H1 (cell line): ENCODE data around the gene C8B. TPM values are rescaled to one million over a fixed set of nuclear protein-coding genes. Genes with fewer than 3 reads are reported as not detected.

ENCODE experiments used
- CTCF ChIA-PET: fragments of 300-600 bp; sonication (Branson Sonifier 250); formaldehyde crosslinking; loops from one replicate; lab custom pipeline; 2021; ENCODE audit not compliant: partially characterized antibody; lab: Charles Lee
- POLR2A ChIA-PET: fragments of 300-600 bp; sonication (Branson Sonifier 250); formaldehyde crosslinking; loops from one replicate; lab custom pipeline; 2021; ENCODE audit warnings: inconsistent platforms; ENCODE audit not compliant: partially characterized antibody; lab: Charles Lee
- DNase-seq, 2 experiments: peaks; one replicate each; pipeline versions ENCODE4 v3.0.0 to v3.0.0-alpha.2; 2010 to 2022; ENCODE audit warnings: low spot score in 2 of 2, low read depth in 1 of 2, mixed read lengths in 1 of 2
- FAIRE-seq: peaks from 2 replicates; lab custom pipeline; 2011; peaks lifted over from hg19 to GRCh38; lab: Jason Lieb, UNC
- H2AFZ ChIP-seq: 2 replicates; pipeline ENCODE4 v1.8.1; 2012; ENCODE audit warnings: low read length, inconsistent platforms
- H2AK5ac ChIP-seq: 2 replicates; pipeline ENCODE4 v1.6.1; 2013; ENCODE audit warnings: low read depth, low read length
- H2BK120ac ChIP-seq: replicated peaks from 2 replicates; pipeline ENCODE3; 2013; ENCODE audit warnings: low read depth, low read length, inconsistent platforms
- H2BK12ac ChIP-seq: 2 replicates; pipeline ENCODE4 v1.6.1; 2013; ENCODE audit warnings: low read depth, low read length
- H2BK15ac ChIP-seq: 2 replicates; pipeline ENCODE4 v1.6.1; 2013; ENCODE audit warnings: low read length
- H2BK20ac ChIP-seq: 2 replicates; pipeline ENCODE4 v1.6.1; 2013; ENCODE audit warnings: low read length
- H2BK5ac ChIP-seq: 2 replicates; pipeline ENCODE4 v1.6.1; 2013; ENCODE audit warnings: low read depth, low read length
- H3K14ac ChIP-seq: 2 replicates; pipeline ENCODE4 v1.6.1; 2013; ENCODE audit warnings: inconsistent platforms; ENCODE audit not compliant: insufficient read length
- H3K18ac ChIP-seq: 2 replicates; pipeline ENCODE4 v1.6.1; 2013; ENCODE audit warnings: low read length; ENCODE audit errors: extremely low read depth
- H3K23ac ChIP-seq: 2 replicates; pipeline ENCODE4 v1.6.1; 2013; ENCODE audit warnings: inconsistent platforms; ENCODE audit not compliant: insufficient read length
- H3K23me2 ChIP-seq: 2 replicates; pipeline ENCODE4 v1.6.1; 2013; ENCODE audit warnings: low read depth, low read length
- H3K27ac ChIP-seq: 2 replicates; pipeline ENCODE4 v1.6.1; 2011; ENCODE audit warnings: low read depth, low read length, inconsistent platforms
- H3K27me3 ChIP-seq, 4 experiments: replicated peaks in 1 of 4; 1 replicate in 1 of 4; 2 replicates in 3 of 4; pipeline versions ENCODE4 v1.6.1 to v1.8.1; 2011 to 2013; ENCODE audit warnings: low read length in 3 of 4, mild to moderate bottlenecking in 3 of 4, inconsistent platforms in 2 of 4, mixed read lengths in 2 of 4, moderate library complexity in 1 of 4; ENCODE audit not compliant: control insufficient read depth in 3 of 4, insufficient read depth in 3 of 4; ENCODE audit errors: extremely low read depth in 1 of 4
- H3K36me3 ChIP-seq, 4 experiments: 2 replicates each; pipeline versions ENCODE4 v1.6.1 to v1.8.1; 2011 to 2013; ENCODE audit warnings: mild to moderate bottlenecking in 4 of 4, low read length in 3 of 4, moderate library complexity in 2 of 4, control low read depth in 1 of 4, inconsistent platforms in 1 of 4; ENCODE audit not compliant: insufficient read depth in 4 of 4, control insufficient read depth in 2 of 4
- H3K4ac ChIP-seq: replicated peaks from 2 replicates; pipeline ENCODE3; 2013; ENCODE audit warnings: low read length, low read depth, mixed read lengths, inconsistent platforms; ENCODE audit not compliant: insufficient read length
- H3K4me1 ChIP-seq, 4 experiments: replicated peaks in 1 of 4; 1 replicate in 1 of 4; 2 replicates in 3 of 4; pipeline versions ENCODE4 v1.6.1 to v1.8.1; 2011 to 2013; ENCODE audit warnings: low read length in 3 of 4, inconsistent platforms in 2 of 4, mixed read lengths in 1 of 4; ENCODE audit not compliant: insufficient read depth in 4 of 4, control insufficient read depth in 3 of 4
- H3K4me2 ChIP-seq, 2 experiments: 2 replicates each; pipeline versions ENCODE4 v1.6.1 to v1.8.1; 2011 to 2013; ENCODE audit warnings: low read depth in 2 of 2, low read length in 2 of 2, control low read depth in 1 of 2, inconsistent platforms in 1 of 2, mild to moderate bottlenecking in 1 of 2; ENCODE audit not compliant: insufficient read depth in 1 of 2
- H3K4me3 ChIP-seq, 4 experiments: fragments of 200-600, 300-600 bp in 1 of 4; sonication (generic), shearing (Covaris generic), sonication (Bioruptor Twin) in 1 of 4; 2 replicates each; pipeline versions ENCODE4 v1.5.1 to v1.8.1; 2011 to 2016; ENCODE audit warnings: low read length in 4 of 4, low read depth in 3 of 4, control low read depth in 2 of 4, inconsistent platforms in 2 of 4, mild to moderate bottlenecking in 2 of 4, mixed read lengths in 1 of 4, moderate library complexity in 1 of 4; ENCODE audit not compliant: insufficient read depth in 2 of 4; ENCODE audit errors: extremely low read depth in 1 of 4
- H3K56ac ChIP-seq: replicated peaks from 2 replicates; pipeline ENCODE3; 2013; ENCODE audit warnings: low read depth, mild to moderate bottlenecking, mixed read lengths, low read length, inconsistent platforms; ENCODE audit not compliant: insufficient read length
- H3K79me1 ChIP-seq: 2 replicates; pipeline ENCODE4 v1.6.1; 2013; ENCODE audit warnings: low read depth, low read length, control low read depth
- H3K79me2 ChIP-seq, 2 experiments: 2 replicates each; pipeline versions ENCODE4 v1.6.1 to v1.8.1; 2012 to 2013; ENCODE audit warnings: low read length in 2 of 2, mild to moderate bottlenecking in 2 of 2, inconsistent platforms in 1 of 2; ENCODE audit not compliant: insufficient read depth in 2 of 2, control insufficient read depth in 1 of 2
- H3K9ac ChIP-seq, 4 experiments: replicated peaks in 1 of 4; 1 replicate in 1 of 4; 2 replicates in 3 of 4; pipeline versions ENCODE4 v1.6.1 to v1.8.1; 2011 to 2013; ENCODE audit warnings: low read depth in 3 of 4, low read length in 3 of 4, control low read depth in 2 of 4, mild to moderate bottlenecking in 2 of 4, moderate library complexity in 2 of 4, inconsistent platforms in 1 of 4; ENCODE audit errors: extremely low read depth in 1 of 4
- H3K9me3 ChIP-seq, 2 experiments: 2 replicates each; pipeline versions ENCODE4 v1.6.1 to v1.8.1; 2012 to 2013; ENCODE audit warnings: mild to moderate bottlenecking in 2 of 2, moderate library complexity in 2 of 2, control low read depth in 1 of 2, inconsistent platforms in 1 of 2, low read depth in 1 of 2, low read length in 1 of 2, mixed read lengths in 1 of 2; ENCODE audit not compliant: insufficient read depth in 2 of 2
- H4K20me1 ChIP-seq, 2 experiments: replicated peaks in 1 of 2; 2 replicates each; pipeline versions ENCODE3 to v1.8.1; 2011 to 2013; ENCODE audit warnings: inconsistent platforms in 2 of 2, low read length in 2 of 2, mild to moderate bottlenecking in 1 of 2; ENCODE audit not compliant: insufficient read depth in 2 of 2, control insufficient read depth in 1 of 2
- H4K5ac ChIP-seq: 2 replicates; pipeline ENCODE4 v1.6.1; 2013; ENCODE audit warnings: low read length, low read depth, mixed read lengths, inconsistent platforms; ENCODE audit not compliant: insufficient read length
- H4K8ac ChIP-seq: 2 replicates; pipeline ENCODE4 v1.8.0; 2013; ENCODE audit warnings: mild to moderate bottlenecking, moderate library complexity, low read length, inconsistent platforms; ENCODE audit not compliant: insufficient read depth; ENCODE audit errors: extremely low read depth
- H4K91ac ChIP-seq: replicated peaks from 2 replicates; pipeline ENCODE3; 2013; ENCODE audit warnings: low read length, mixed read lengths, inconsistent platforms; ENCODE audit not compliant: insufficient read length
- ASH2L ChIP-seq: fragments of 200-600, 300-600 bp; sonication (generic); IDR thresholded peaks from one replicate; pipeline ENCODE4 v1.7.1; 2017; ENCODE audit warnings: low read length
- BRCA1 ChIP-seq: IDR thresholded peaks from 2 replicates; pipeline ENCODE4 v1.6.1; 2012; ENCODE audit warnings: low read depth, low read length, improper control_type of control experiment
- CBX5 ChIP-seq: fragments of 300-800, 300-1000 bp; sonication (generic); IDR thresholded peaks from 2 replicates; pipeline ENCODE4 v1.7.1; 2016; ENCODE audit warnings: antibody characterized with exemption, low read length, low read depth
- CHD1 ChIP-seq: IDR thresholded peaks from 2 replicates; pipeline ENCODE4 v1.6.1; 2012; ENCODE audit warnings: low read depth, low read length, improper control_type of control experiment
- EGR1 ChIP-seq: IDR thresholded peaks from 2 replicates; pipeline ENCODE4 v1.6.1; 2011; ENCODE audit warnings: low read depth, low read length, borderline replicate concordance
- FOSL1 ChIP-seq: IDR thresholded peaks from 2 replicates; pipeline ENCODE4 v1.6.1; 2011; ENCODE audit warnings: mild to moderate bottlenecking, low read depth, low read length, moderate library complexity; ENCODE audit not compliant: insufficient read depth
- MAFK ChIP-seq: IDR thresholded peaks from 2 replicates; pipeline ENCODE4 v1.6.1; 2012; ENCODE audit warnings: low read depth, mild to moderate bottlenecking, improper control_type of control experiment, low read length
- PHF8 ChIP-seq: fragments of 200-600 bp; sonication (generic); conservative IDR thresholded peaks from 2 replicates; pipeline ENCODE4 v1.7.1; 2012; ENCODE audit warnings: low read depth, mild to moderate bottlenecking, inconsistent platforms, low read length, moderate library complexity
- POU5F1 ChIP-seq: IDR thresholded peaks from 2 replicates; pipeline ENCODE4 v1.6.1; 2011; ENCODE audit warnings: low read depth, mild to moderate bottlenecking, low read length, moderate library complexity
- RFX5 ChIP-seq: IDR thresholded peaks from 2 replicates; pipeline ENCODE4 v1.6.1; 2011; ENCODE audit warnings: low read depth, low read length, improper control_type of control experiment, borderline replicate concordance
- SIX5 ChIP-seq: IDR thresholded peaks from 2 replicates; pipeline ENCODE4 v1.6.1; 2011; ENCODE audit warnings: mild to moderate bottlenecking, low read depth, low read length
- SRF ChIP-seq: IDR thresholded peaks from 2 replicates; pipeline ENCODE4 v1.6.1; 2011; ENCODE audit warnings: mild to moderate bottlenecking, low read depth, low read length, moderate library complexity
- SUZ12 ChIP-seq: fragments of 200-600 bp; sonication (generic); IDR thresholded peaks from 2 replicates; pipeline ENCODE4 v1.6.1; 2012; ENCODE audit warnings: mild to moderate bottlenecking, inconsistent platforms, low read length, moderate library complexity, mixed read lengths
- YY1 ChIP-seq: IDR thresholded peaks from 2 replicates; pipeline ENCODE4 v1.6.1; 2011; ENCODE audit warnings: low read depth, mild to moderate bottlenecking, low read length
- WGBS, 2 experiments: shearing (Covaris generic) in 1 of 2; methylation state at CpG; one replicate each; pipeline versions ENCODE4 v1.1.6 to v1.1.7; 2013 to 2015; ENCODE audit warnings: low lambda C conversion rate in 2 of 2, mixed read lengths in 2 of 2, inconsistent platforms in 1 of 2, low coverage in 1 of 2, missing lambda C conversion rate in 1 of 2; ENCODE audit not compliant: insufficient replicate concordance in 2 of 2, insufficient coverage in 1 of 2, insufficient read length in 1 of 2; ENCODE audit errors: extremely low coverage in 1 of 2, missing lambda C conversion rate in 1 of 2; 5-methylcytosine and 5-hydroxymethylcytosine counted together
- polyA plus RNA-seq, 7 experiments: library from polyadenylated mRNA; depleted of rRNA in 3 of 7; stranded (reverse) in 5 of 7; unstranded in 2 of 7; fragments of >200 nt in 5 of 7; fragments of 200-250 nt in 2 of 7; gene quantifications; 1 replicate in 5 of 7; 2 replicates in 1 of 7; 4 replicates in 1 of 7; pipeline versions ENCODE4 v1.2.1 to v1.2.3, GENCODE V29; 2011 to 2013; ENCODE audit warnings: missing spikeins in 2 of 7, mixed read lengths in 2 of 7
- total RNA-seq: library from RNA; stranded (reverse); fragmentation: NEBNext Ultra II Directional; extraction: Animal tissue kit (Norgen Biotek cat#: 25700); gene quantifications from 2 replicates; pipeline ENCODE4 v1.2.1, GENCODE V29; 2021

C8B gene
- total and polyA plus RNA-seq, 2 of the 8 experiments (the other 6 are each of a cell fraction or from before 2014, with no cell fraction given), result not detected

- Histone ChIP-seq H3K27me3 (no peaks in the 10 kb centered on the region; a peak in 1 of 7 replicates), H2BK20ac (no peak overlapping the region), H3K14ac (no peak overlapping the region)
These were observed 57.1 kb downstream of the C8B start for GRCh38 chr1:56908619-56909221.

More at GRCh38 chr1:56908619-56909221, 57.1 kb downstream of the C8B start:
- H3K79me2 ChIP-seq, result no peaks in the 10 kb centered on the region
- no peak overlapping the region for H3K4me2 ChIP-seq
- no peak overlapping the region for H2AFZ ChIP-seq
- no peak overlapping the region for H2AK5ac ChIP-seq
- H2BK12ac ChIP-seq, result no peak overlapping the region
- TF ChIP-seq MAFK, result no peak
- TF ChIP-seq CHD1, result no peak
- TF ChIP-seq SIX5, result no peak
- no peak for TF ChIP-seq SUZ12
- no peak for TF ChIP-seq BRCA1
- no peak for TF ChIP-seq SRF
- no peak for TF ChIP-seq FOSL1
- no peak for TF ChIP-seq YY1
- TF ChIP-seq ASH2L, result no peak
- TF ChIP-seq RFX5, result no peak
- TF ChIP-seq EGR1, result no peak
- no peak for TF ChIP-seq POU5F1
- no peak for TF ChIP-seq PHF8
- TF ChIP-seq CBX5, result no peak
- no peak overlapping the region for H3K18ac ChIP-seq
- H2BK5ac ChIP-seq, result no peak overlapping the region
- no peak overlapping the region for H4K91ac ChIP-seq
- H3K56ac ChIP-seq, result no peak overlapping the region
- 80% methylated on average over 1 of the region's 1 CpG; no CpG with 5 or more reads in 1 of the 2 experiments for WGBS, 2 experiments
- no peak overlapping the region for H3K4me3 ChIP-seq
- CTCF ChIA-PET, result no interaction called here
- POLR2A ChIA-PET, result no interaction called here
- no peaks in the 10 kb centered on the region for H3K4me1 ChIP-seq
- H4K8ac ChIP-seq, result no peak overlapping the region
- H4K20me1 ChIP-seq, result no peaks in the 10 kb centered on the region
- no peak overlapping the region for H2BK15ac ChIP-seq
- DNase-seq, result no peak
- H3K79me1 ChIP-seq, result no peaks in the 10 kb centered on the region
- no peak for FAIRE-seq
- H3K23ac ChIP-seq, result no peak overlapping the region
- H3K27ac ChIP-seq, result no peak overlapping the region
- H4K5ac ChIP-seq, result no peak overlapping the region
- no peak overlapping the region for H3K4ac ChIP-seq
- no peak overlapping the region for H3K9ac ChIP-seq
- no peak overlapping the region for H2BK120ac ChIP-seq
- no peaks in the 10 kb centered on the region for H3K9me3 ChIP-seq
- no peaks in the 10 kb centered on the region for H3K36me3 ChIP-seq
- no peaks in the 10 kb centered on the region for H3K23me2 ChIP-seq
